Globus pallidus (tissue), 1 donor: ENCODE results near the gene BBIP1.
"Not testable (repeated sequence)": the region's sequence is repeated elsewhere in the genome, so short reads cannot be mapped to it uniquely, and the experiment has no call there.

Experiments
- DNase-seq: peaks from one replicate; pipeline ENCODE4 v3.0.0-alpha.2; 2015; ENCODE audit warnings: low spot score

The BBIP1 gene

GRCh38 chr10:110919971-110920881 is 1.2 kb upstream of the BBIP1 start:
- DNase-seq: peak; percentile 42

DNA sequence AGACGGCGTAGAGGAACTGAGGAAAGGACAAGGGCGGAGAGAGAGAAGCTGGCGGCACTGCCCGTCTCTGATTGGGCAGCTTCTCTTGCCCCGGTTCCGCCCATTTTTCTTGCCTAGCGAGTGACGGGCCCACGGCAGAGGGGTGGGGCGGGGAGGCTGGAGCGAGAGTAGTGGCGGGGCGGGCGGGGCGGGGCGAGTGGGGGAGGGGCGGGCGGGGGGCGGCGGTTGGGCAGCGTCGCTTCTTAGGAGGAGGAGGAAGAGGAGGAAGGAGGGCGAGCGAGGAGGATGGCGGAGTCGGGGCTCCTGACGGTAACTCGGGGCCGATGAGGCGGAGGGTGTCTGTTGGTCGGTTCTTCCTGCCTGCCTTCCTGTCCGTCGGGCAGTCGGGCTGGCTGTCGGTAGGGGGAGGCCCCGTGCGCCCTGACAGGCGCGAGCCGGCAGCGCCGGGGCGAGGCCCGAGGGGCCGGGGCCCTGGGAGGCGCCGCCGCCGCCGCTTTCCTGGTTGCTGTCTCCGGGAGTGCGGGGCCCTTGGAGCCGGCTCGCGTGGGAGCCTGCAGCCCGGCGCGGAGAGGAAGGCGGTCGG is 460 bp upstream of the BBIP1 start, which contains the start of gene SHOC2:
Gene SHOC2, plus strand, starts transcription at position 256 of the 583 bp plus-strand sequence. CDS start 44,755 bp downstream, outside the sequence.
- no peak for DNase-seq

- DNase-seq: no peak
Observed at GRCh38 chr10:110918269-110918642, 724 bp downstream of the BBIP1 start.

DNA sequence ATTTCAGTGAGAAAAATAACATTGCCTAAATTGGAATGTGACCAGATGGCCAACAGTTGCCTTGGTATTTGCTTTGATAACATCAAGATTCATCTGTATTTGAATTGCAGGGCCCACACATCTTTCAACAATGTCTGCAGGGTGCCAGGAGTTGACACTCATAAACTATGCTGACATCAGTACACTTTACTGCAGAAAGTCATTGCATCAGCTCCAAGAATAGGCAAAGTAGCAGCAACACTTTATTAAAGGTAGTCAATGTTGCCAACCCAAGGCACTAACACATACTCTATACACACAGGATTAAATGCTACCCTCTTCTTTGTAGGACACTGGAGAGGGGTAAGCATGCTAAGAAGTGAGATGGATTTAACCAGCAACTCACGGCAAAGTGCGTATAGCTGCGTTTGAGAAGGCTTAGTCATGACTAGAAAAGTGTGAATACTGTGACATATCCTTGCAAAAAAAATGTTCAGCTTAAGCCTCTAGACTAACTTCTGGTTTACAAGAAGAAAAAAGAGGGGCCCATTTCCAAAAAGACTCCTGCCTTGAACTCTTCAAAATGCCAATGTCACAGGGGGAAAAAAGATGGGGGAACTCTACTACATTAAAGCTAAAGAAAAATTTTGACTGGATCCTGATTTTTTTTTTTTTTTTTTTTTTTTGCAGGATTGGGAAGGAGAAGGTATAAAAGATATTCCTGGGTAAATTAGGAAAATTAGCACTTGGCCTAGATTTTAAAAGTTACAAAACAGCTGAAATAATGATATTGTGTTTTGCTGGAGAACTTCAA is 2.2 kb downstream of the BBIP1 start:
- no peak for DNase-seq

- DNase-seq: not testable (repeated sequence)
Observed at GRCh38 chr10:110915600-110915999, 3.4 kb downstream of the BBIP1 start.

DNA sequence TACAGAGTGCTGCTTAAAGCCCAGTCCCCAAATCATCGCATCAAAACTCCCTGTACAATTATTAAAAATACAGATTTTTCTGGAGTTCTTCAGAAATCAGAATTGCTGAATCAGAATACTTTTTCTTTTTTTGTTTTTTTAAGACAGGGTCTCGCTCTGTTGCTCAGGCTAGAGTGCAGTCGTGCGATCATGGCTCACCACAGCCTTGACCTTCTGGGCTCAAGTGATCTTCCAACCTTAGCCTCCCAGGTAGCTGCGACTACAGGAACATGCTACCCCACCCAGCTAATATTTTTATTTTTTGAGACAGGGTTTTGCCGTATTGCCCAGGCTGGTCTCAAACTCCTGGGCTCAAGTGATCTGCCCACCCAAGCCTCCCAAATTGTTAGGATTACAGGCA is 3.9 kb downstream of the BBIP1 start:
- DNase-seq: no peak

- no peak for DNase-seq
Observed at GRCh38 chr10:110914431-110914830, 4.5 kb downstream of the BBIP1 start.

- no peak for DNase-seq
Observed at GRCh38 chr10:110912374-110912773, 6.6 kb downstream of the BBIP1 start.

GRCh38 chr10:110910138-110910537 is 8.8 kb downstream of the BBIP1 start:
- DNase-seq: no peak

- no peak for DNase-seq
Observed at GRCh38 chr10:110903280-110904278, 15.4 kb downstream of the BBIP1 start.

DNA sequence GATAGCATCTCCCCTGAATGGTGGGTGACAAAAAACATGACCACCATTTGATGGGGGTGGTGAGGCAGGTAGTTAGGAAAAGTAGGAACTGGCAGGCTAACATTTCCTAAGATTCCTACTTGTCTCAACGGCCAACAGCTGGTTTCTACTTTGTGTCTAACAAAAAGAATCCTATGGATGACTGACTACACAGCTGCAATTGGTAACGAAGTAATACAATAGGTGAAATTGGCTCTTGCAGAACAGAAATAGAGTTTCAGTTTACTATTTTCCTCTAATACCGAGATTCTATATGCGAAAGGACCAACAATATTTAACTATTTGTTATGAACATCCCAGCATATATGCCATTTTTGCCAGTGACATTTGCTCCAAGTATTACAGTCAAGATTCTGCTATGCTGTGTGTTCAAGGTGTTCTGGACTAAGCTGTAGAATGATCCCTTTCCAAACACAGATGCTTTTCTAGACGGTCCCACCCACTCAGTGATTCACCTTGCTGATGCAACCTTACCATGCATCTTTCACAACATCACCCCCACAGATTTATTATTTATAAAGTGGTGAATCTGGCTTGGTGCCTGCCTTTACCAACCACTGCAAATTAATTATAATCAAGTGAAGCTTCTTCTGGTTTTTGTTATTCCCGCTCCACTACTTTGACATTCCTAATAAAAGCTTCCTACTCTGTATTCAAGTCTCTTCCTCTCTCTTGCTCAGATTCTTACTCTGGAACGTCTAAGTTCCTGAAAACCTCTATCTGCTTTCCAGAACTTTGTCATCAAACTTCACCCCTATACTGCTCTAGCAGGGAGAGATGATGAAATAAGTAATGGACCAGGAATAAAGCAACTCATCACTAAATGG is 16.8 kb downstream of the BBIP1 start:
- no peak for DNase-seq

GRCh38 chr10:110900983-110901382 is 18.0 kb downstream of the BBIP1 start:
- DNase-seq: no peak

- DNase-seq: no peak
Observed at GRCh38 chr10:110898391-110898790, 20.6 kb downstream of the BBIP1 start.

DNA sequence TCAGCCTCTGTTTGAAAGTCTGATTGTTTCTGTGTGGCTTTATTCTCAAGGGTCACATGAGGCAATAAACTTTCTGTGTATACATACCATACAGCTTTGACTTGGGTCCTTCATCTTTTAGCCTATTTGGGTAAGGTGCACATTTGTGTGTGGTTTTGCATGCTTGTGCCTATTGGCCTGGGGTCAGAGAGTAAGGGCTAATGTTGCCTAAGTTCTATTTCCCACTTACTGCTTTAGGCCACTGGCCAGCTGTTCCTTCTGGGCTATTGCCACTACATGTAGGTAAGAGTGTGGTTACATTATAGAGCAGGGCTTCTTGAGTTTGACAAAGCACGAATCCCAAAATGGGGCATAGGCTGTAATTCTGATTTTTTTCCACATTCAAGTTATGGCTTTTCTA is 21.8 kb downstream of the BBIP1 start:
- no peak for DNase-seq

DNA sequence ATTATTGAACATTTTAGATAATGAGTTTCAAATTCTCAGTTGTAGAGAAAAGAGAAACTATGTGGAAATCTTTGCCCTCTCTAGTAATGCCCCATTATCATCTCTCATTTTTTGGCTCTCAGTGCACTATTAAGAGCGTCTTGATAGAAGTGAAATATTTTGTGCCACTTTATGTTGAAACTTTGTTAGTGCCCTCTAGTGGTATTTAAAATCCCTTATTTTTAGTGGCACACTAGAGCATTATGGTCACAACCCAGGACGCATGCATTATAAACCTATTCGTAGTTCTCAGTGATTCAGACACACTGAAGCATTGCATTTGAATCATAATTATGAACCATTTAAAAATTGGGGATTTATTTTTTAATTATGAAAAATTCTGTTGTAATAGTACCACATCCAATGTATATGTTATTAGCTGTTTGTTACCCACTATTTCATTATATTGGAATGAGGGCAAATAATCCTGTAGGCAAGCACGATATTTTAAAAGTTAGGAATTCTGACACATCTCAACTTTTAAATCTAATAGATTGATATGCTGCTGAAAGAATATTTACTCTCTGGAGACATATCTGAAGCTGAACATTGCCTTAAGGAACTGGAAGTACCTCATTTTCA is 25.3 kb downstream of the BBIP1 start:
- DNase-seq: peak; percentile 66

DNA sequence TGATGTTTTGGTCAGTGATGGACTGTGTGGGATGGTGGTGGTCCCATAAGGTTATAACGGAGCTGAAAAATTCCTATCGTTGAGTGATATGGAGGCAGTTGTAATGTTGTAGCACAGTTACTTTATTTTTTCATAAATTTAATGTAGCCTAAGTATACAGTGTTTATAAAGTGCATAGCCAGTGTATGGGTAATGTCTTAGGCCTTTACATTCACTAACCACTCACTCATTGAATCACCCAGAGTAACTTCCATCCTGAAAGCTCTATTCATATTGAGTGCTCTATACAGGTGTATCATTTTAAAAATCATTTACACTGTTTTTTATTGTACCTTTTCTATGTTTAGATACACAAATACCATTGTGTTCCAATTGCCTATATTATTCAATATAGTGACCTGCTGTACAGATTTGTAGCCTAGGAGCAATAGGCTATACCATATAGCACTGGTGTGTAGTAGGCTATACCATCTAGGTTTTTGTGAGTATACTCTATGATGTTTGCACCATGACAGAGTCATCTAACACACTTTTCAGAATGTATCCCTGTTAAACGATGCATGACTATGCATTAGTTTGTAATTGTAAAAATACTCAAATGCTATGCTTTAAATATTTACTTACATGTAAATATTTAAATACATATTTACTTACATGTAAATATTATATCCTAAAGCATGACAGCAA is 26.2 kb downstream of the BBIP1 start:
- DNase-seq: no peak

GRCh38 chr10:110887560-110887959 is 31.4 kb downstream of the BBIP1 start:
- no peak for DNase-seq

DNA sequence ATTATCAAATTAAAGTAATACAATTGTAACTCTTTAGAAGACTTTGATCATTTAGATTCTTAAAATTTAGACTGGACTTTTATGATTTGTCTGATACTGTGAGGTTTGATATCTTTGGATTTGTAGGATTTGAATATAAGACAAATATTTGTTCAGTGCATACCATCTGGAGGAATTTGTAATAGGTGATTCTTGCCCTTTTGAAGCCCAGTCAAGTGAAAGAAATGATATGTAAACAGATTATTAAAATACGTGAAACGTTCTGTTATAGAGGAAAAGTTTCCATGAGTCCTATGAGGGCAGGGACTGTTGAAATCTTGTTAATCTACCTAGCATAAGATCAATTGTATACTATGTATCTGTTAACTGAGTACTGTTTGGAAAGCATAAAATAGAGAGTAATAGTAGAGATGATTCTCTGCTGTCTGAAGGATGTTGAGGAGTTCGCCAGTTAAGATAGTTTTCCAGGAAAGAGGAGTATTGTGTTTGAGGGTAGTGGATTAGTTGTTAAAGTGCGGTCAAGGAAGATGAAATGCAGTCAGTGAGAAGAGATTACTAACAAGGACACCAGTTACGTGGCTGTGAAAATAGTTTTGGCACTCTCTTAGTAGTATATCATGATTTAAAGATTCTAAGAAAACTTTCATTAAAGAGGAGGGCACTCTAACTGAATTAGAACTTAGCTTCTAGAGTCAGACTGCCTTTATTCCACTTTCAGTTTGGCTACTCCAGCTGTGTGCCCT is 32.9 kb downstream of the BBIP1 start:
- no peak for DNase-seq

- DNase-seq: no peak
Observed at GRCh38 chr10:110883924-110884323, 35.1 kb downstream of the BBIP1 start.
